CD4-positive, alpha-beta T cell treated with Interleukin-17A for 4 hours (primary cell): ENCODE data around the gene PTX4.
"Not testable (repeated sequence)": the region's sequence is repeated elsewhere in the genome, so short reads cannot be mapped to it uniquely, and the experiment has no call there.

Source experiments
- DNase-seq: peaks from one replicate; pipeline ENCODE4 v3.0.0-alpha.2; 2020; ENCODE audit warnings: mixed read lengths

The PTX4 gene

GRCh38 chr16:1441391-1441829 is 47.3 kb downstream of the PTX4 start:
- no peak for DNase-seq

GRCh38 chr16:1439699-1440074 is 49.1 kb downstream of the PTX4 start:
- not testable (repeated sequence) for DNase-seq

GRCh38 chr16:1439058-1439698 is 49.6 kb downstream of the PTX4 start:
- DNase-seq, result no peak

- DNase-seq, result no peak
Observed at GRCh38 chr16:1438229-1439057, 50.3 kb downstream of the PTX4 start.

GRCh38 chr16:1437606-1438005 is 51.1 kb downstream of the PTX4 start:
- DNase-seq, result no peak

- no peak for DNase-seq
Observed at GRCh38 chr16:1436731-1437355, 51.9 kb downstream of the PTX4 start.

- DNase-seq, result no peak
Observed at GRCh38 chr16:1435921-1436697, 52.6 kb downstream of the PTX4 start.
